ENCODE data around the gene VWA5A. TPM values are rescaled to one million over a fixed set of nuclear protein-coding genes. Genes with fewer than 3 reads are reported as not detected.

Gene VWA5A
- total and polyA plus RNA-seq, 10 of the 15 experiments (the other 5 are each of a cell fraction or from before 2014, with no cell fraction given) = 0.45 to 1.6 (median 1.0) TPM

- TF ChIP-seq MLLT1 (IDR thresholded peaks at IDR 0.05) (peak; percentile 40; the same call in 1 of the 2 replicates), ESRRA (IDR thresholded peaks at IDR 0.05; ENCODE audit: low read length) (no peak), NFIC (IDR thresholded peaks at IDR 0.05; ENCODE audit: low read depth, low read length) (peak; percentile 92), NBN (IDR thresholded peaks at IDR 0.05) (peak; percentile 82; the same call in 1 of the 2 replicates)
Observed at GRCh38 chr11:124070915-124071622, 44.2 kb upstream of the VWA5A start (continued).

GRCh38 chr11:124071623-124071948, 43.7 kb upstream of the VWA5A start:
- H3K36me3 ChIP-seq (ENCODE audit: control insufficient read depth in 2 of 2, insufficient read depth in 2 of 2, low read length in 1 of 2) = no peaks in the 10 kb centered on the region
- FAIRE-seq (no peak), DNase-seq (ENCODE audit: low read depth, low spot score) (no peak), ATAC-seq (no peak)
- CTCF ChIA-PET = interaction anchor here (0.5 to 8.6 kb wide), 33 partner anchors 8 to 530 kb away, joined by 3 to 89 read pairs (median 4); partner anchors contain the start of gene VWA5A
- no peaks in the 10 kb centered on the region for H3K79me2 ChIP-seq (ENCODE audit: control insufficient read depth, insufficient read depth, low read length)
- RAD21 ChIA-PET (ENCODE audit: unreplicated experiment) = interaction anchor here (0.6 to 5.1 kb wide), 9 partner anchors 11 to 263 kb away, joined by 3 to 28 read pairs (median 3); partner anchors contain the start of gene VWA5A
- TF ChIP-seq SIN3A (IDR thresholded peaks at IDR 0.05; ENCODE audit: low read depth, low read length) (no peak), ZBTB33 (IDR thresholded peaks at IDR 0.05) (no peak), CHD4 (IDR thresholded peaks at IDR 0.05) (no peak)
- no peak overlapping the region for H3K4me3 ChIP-seq
- H4K20me1 ChIP-seq (ENCODE audit: control insufficient read depth, insufficient read depth) = no peaks in the 10 kb centered on the region
- no peak overlapping the region for H3K9ac ChIP-seq (ENCODE audit: control insufficient read depth, insufficient read depth, low read length)
- H3K27ac ChIP-seq (ENCODE audit: control insufficient read depth, insufficient read depth) = no peak overlapping the region
- intact Hi-C loops (cut with micrococcal nuclease; ENCODE audit: unreplicated experiment) (loop anchor here (1.0 to 2.0 kb wide), 3 partner anchors 124 to 331 kb away; no protein-coding TSS in a partner anchor), in situ Hi-C loops (cut with MboI) (loop anchor here (5.0 to 10.0 kb wide), 2 partner anchors 126 to 513 kb away; no protein-coding TSS in a partner anchor)
- H3K4me1 ChIP-seq (ENCODE audit: control insufficient read depth, insufficient read depth, low read length) = peaks cover 18% of the 10 kb centered on the region
- no peak overlapping the region for H2AFZ ChIP-seq (ENCODE audit: control insufficient read depth, low read depth, low read length)
- H3K4me2 ChIP-seq (ENCODE audit: control insufficient read depth, insufficient read depth) = no peak overlapping the region
- POLR2A ChIA-PET = interaction anchor here (1.0 kb wide), 1 partner anchor 122 kb away, joined by 4 read pairs; no protein-coding TSS in a partner anchor
- no peaks in the 10 kb centered on the region; the same call in 2 of the 3 replicates for H3K9me3 ChIP-seq (replicated peaks; ENCODE audit: control insufficient read depth, insufficient read depth, low read length)
- no TSS peak for BruUV-seq (replicated peaks)
- 98% methylated on average over 4 of the region's 4 CpGs for whole genome bisulfite sequencing (ENCODE audit: insufficient coverage, insufficient replicate concordance, low lambda C conversion rate, missing lambda C conversion rate)
- SMC1A ChIA-PET (ENCODE audit: uncharacterized antibody, unreplicated experiment) = interaction anchor here (0.8 to 1.6 kb wide), 7 partner anchors 12 to 514 kb away, joined by 3 to 23 read pairs (median 4); partner anchors contain the start of gene VWA5A
- peaks cover 0 to 2% of the 10 kb centered on the region in 2 experiments; a peak in 1 of 4 replicates for H3K27me3 ChIP-seq (replicated peaks in 1 of 2; ENCODE audit: control insufficient read depth in 2 of 2, insufficient read depth in 2 of 2, low read length in 1 of 2)
